Measurements from ENCODE around the gene PFN3. TPM values are rescaled to one million over a fixed set of nuclear protein-coding genes. Genes with fewer than 3 reads are reported as not detected.

The PFN3 gene
- total RNA-seq, 1 experiment from 2014 or later, result 0.48 TPM

DNA sequence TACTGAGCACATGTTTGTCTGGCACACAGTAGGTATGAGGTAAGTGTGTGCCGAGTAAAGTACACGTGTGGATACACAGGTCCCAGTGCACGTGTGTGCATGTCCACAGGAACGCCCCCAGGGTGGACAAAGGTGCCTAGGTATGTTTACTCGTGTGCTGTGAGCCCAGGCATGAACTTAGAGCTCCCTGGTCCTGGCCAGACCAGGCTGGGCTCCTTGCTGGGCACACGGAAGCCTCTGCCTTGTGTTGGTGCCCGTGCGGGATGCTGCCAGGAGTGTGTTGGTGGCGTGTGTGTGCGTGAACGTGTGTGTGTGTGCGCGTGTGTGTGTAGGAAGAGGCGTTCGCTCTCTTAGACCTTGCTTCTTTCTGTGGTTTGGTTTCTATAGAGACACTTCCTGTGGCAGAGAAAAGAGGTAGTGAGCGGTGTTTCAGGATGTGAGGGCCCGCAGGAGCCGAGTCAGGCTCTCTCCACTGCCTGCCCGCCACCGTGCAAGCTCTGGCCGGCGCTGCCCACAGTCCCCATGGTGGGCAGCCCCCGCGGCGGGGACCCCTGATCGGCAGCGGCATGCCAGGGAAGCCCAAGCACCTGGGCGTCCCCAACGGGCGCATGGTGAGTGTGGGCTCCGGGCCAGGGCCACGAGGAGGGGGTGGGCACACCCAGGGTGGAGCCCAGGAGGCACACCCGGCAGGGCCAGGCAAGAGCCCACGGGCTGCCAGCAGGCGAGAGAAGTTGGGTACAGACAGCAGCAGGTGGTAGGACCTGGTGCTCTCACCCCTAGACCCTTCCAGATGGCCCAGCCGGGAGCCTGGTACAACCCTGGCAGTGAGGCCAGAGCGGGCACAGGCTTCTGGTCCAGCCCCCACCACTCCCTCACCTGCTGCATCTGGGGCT is 42.8 kb downstream of the PFN3 start, which contains the start of gene RGS14:
RGS14 (plus strand) TSS at position 466 of the 893 bp plus-strand sequence; CDS start at position 567, 101 bp downstream.
- H3K27ac Mint-ChIP-seq, result no peak within 1 kb of the TSS
- peaks cover 39% of the 10 kb centered on the region for H3K27me3 Mint-ChIP-seq (ENCODE audit: low read depth)
- ATAC-seq (no peak), DNase-seq (ENCODE audit: low spot score) (no peak)
- H3K36me3 Mint-ChIP-seq, result no peaks in the 10 kb centered on the region
- TF ChIP-seq GTF2I (CRISPR knock-in tag; conservative IDR thresholded peaks at IDR 0.05), result no peak
- TF ChIP-seq, protein P1, sequence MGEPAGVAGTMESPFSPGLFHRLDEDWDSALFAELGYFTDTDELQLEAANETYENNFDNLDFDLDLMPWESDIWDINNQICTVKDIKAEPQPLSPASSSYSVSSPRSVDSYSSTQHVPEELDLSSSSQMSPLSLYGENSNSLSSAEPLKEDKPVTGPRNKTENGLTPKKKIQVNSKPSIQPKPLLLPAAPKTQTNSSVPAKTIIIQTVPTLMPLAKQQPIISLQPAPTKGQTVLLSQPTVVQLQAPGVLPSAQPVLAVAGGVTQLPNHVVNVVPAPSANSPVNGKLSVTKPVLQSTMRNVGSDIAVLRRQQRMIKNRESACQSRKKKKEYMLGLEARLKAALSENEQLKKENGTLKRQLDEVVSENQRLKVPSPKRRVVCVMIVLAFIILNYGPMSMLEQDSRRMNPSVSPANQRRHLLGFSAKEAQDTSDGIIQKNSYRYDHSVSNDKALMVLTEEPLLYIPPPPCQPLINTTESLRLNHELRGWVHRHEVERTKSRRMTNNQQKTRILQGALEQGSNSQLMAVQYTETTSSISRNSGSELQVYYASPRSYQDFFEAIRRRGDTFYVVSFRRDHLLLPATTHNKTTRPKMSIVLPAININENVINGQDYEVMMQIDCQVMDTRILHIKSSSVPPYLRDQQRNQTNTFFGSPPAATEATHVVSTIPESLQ (CRISPR knock-in tag; IDR thresholded peaks at IDR 0.05), result no peak
- TF ChIP-seq FOXP1 (CRISPR knock-in tag; IDR thresholded peaks at IDR 0.05; ENCODE audit: borderline replicate concordance), result no peak
- TF ChIP-seq ZNF317 (CRISPR knock-in tag; IDR thresholded peaks at IDR 0.05; ENCODE audit: borderline replicate concordance, low read depth), result no peak
- no peak for TF ChIP-seq NR3C1 (CRISPR knock-in tag; conservative IDR thresholded peaks at IDR 0.05; ENCODE audit: low read depth)
- TF ChIP-seq JUN (CRISPR knock-in tag; IDR thresholded peaks at IDR 0.05), result no peak
- no peak for TF ChIP-seq AFF4 (CRISPR knock-in tag; IDR thresholded peaks at IDR 0.05; ENCODE audit: borderline replicate concordance)
- no peak for TF ChIP-seq ZNF121 (CRISPR knock-in tag; IDR thresholded peaks at IDR 0.05)
- no peak for TF ChIP-seq ATF1 (CRISPR knock-in tag; IDR thresholded peaks at IDR 0.05)
- TF ChIP-seq, protein P2, sequence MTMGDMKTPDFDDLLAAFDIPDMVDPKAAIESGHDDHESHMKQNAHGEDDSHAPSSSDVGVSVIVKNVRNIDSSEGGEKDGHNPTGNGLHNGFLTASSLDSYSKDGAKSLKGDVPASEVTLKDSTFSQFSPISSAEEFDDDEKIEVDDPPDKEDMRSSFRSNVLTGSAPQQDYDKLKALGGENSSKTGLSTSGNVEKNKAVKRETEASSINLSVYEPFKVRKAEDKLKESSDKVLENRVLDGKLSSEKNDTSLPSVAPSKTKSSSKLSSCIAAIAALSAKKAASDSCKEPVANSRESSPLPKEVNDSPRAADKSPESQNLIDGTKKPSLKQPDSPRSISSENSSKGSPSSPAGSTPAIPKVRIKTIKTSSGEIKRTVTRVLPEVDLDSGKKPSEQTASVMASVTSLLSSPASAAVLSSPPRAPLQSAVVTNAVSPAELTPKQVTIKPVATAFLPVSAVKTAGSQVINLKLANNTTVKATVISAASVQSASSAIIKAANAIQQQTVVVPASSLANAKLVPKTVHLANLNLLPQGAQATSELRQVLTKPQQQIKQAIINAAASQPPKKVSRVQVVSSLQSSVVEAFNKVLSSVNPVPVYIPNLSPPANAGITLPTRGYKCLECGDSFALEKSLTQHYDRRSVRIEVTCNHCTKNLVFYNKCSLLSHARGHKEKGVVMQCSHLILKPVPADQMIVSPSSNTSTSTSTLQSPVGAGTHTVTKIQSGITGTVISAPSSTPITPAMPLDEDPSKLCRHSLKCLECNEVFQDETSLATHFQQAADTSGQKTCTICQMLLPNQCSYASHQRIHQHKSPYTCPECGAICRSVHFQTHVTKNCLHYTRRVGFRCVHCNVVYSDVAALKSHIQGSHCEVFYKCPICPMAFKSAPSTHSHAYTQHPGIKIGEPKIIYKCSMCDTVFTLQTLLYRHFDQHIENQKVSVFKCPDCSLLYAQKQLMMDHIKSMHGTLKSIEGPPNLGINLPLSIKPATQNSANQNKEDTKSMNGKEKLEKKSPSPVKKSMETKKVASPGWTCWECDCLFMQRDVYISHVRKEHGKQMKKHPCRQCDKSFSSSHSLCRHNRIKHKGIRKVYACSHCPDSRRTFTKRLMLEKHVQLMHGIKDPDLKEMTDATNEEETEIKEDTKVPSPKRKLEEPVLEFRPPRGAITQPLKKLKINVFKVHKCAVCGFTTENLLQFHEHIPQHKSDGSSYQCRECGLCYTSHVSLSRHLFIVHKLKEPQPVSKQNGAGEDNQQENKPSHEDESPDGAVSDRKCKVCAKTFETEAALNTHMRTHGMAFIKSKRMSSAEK (CRISPR knock-in tag; IDR thresholded peaks at IDR 0.05; ENCODE audit: borderline replicate concordance), result no peak
- no peak for TF ChIP-seq OVOL2 (CRISPR knock-in tag; IDR thresholded peaks at IDR 0.05; ENCODE audit: borderline replicate concordance)
- TF ChIP-seq ATF2 (CRISPR knock-in tag; IDR thresholded peaks at IDR 0.05; ENCODE audit: borderline replicate concordance, low read depth), result no peak
- TF ChIP-seq KAT7 (CRISPR knock-in tag; IDR thresholded peaks at IDR 0.05; ENCODE audit: borderline replicate concordance), result no peak
- TF ChIP-seq, protein P3, sequence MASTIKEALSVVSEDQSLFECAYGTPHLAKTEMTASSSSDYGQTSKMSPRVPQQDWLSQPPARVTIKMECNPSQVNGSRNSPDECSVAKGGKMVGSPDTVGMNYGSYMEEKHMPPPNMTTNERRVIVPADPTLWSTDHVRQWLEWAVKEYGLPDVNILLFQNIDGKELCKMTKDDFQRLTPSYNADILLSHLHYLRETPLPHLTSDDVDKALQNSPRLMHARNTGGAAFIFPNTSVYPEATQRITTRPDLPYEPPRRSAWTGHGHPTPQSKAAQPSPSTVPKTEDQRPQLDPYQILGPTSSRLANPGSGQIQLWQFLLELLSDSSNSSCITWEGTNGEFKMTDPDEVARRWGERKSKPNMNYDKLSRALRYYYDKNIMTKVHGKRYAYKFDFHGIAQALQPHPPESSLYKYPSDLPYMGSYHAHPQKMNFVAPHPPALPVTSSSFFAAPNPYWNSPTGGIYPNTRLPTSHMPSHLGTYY (CRISPR knock-in tag; IDR thresholded peaks at IDR 0.05), result no peak
- no peak for TF ChIP-seq ZNF671 (CRISPR knock-in tag; IDR thresholded peaks at IDR 0.05)
- TF ChIP-seq, protein P4, sequence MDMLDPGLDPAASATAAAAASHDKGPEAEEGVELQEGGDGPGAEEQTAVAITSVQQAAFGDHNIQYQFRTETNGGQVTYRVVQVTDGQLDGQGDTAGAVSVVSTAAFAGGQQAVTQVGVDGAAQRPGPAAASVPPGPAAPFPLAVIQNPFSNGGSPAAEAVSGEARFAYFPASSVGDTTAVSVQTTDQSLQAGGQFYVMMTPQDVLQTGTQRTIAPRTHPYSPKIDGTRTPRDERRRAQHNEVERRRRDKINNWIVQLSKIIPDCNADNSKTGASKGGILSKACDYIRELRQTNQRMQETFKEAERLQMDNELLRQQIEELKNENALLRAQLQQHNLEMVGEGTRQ (CRISPR knock-in tag; IDR thresholded peaks at IDR 0.05), result no peak
- no peak for TF ChIP-seq SOX15 (CRISPR knock-in tag; IDR thresholded peaks at IDR 0.05)
- CTCF ChIA-PET, result interaction anchor here (1.1 to 4.6 kb wide), 4 partner anchors 10 to 48 kb away, joined by 4 to 26 read pairs (median 4); no protein-coding TSS in a partner anchor
- POLR2A ChIA-PET, result interaction anchor here (0.5 kb wide), 1 partner anchor 68 kb away, joined by 3 read pairs; the partner anchor contains the start of gene GRK6
- H3K4me3 Mint-ChIP-seq, result no peak within 1 kb of the TSS
- H3K4me1 Mint-ChIP-seq, result peaks cover 11% of the 10 kb centered on the region
- peaks cover 14% of the 10 kb centered on the region for H3K9me3 Mint-ChIP-seq
